Femur (tissue), 1 donor: ENCODE measurements around the gene RARB.

Experiments
- DNase-seq: peaks from one replicate; pipeline ENCODE4 v3.0.0-alpha.2; 2017

The RARB gene

GRCh38 chr3:25510797-25511196 lies 82.7 kb downstream of the RARB start:
- no peak for DNase-seq

GRCh38 chr3:25511972-25512721 lies 84.1 kb downstream of the RARB start:
- DNase-seq: no peak

- no peak for DNase-seq
Measured at GRCh38 chr3:25513642-25514266, 85.7 kb downstream of the RARB start.

GRCh38 chr3:25515171-25515570 lies 87.1 kb downstream of the RARB start:
- DNase-seq: no peak

- DNase-seq: no peak
Measured at GRCh38 chr3:25520926-25521559, 93.0 kb downstream of the RARB start.

GRCh38 chr3:25527336-25527735 lies 99.3 kb downstream of the RARB start:
- no peak for DNase-seq

GRCh38 chr3:25527801-25528200 lies 99.7 kb downstream of the RARB start:
- no peak for DNase-seq

GRCh38 chr3:25531971-25532370 lies 103.9 kb downstream of the RARB start:
- no peak for DNase-seq

- DNase-seq: no peak
Measured at GRCh38 chr3:25532431-25533162, 104.5 kb downstream of the RARB start.

GRCh38 chr3:25533399-25533798 lies 105.3 kb downstream of the RARB start:
- DNase-seq: no peak

GRCh38 chr3:25534007-25534406 lies 105.9 kb downstream of the RARB start:
- no peak for DNase-seq

- peak; percentile 55 for DNase-seq
Measured at GRCh38 chr3:25536521-25537391, 108.7 kb downstream of the RARB start.

- DNase-seq: no peak
Measured at GRCh38 chr3:25537516-25537915, 109.5 kb downstream of the RARB start.

- DNase-seq: no peak
Measured at GRCh38 chr3:25540273-25540672, 112.2 kb downstream of the RARB start.

- no peak for DNase-seq
Measured at GRCh38 chr3:25542492-25543039, 114.5 kb downstream of the RARB start.

- no peak for DNase-seq
Measured at GRCh38 chr3:25547103-25547502, 119.0 kb downstream of the RARB start.

GRCh38 chr3:25547943-25548674 lies 120.0 kb downstream of the RARB start:
- DNase-seq: no peak

GRCh38 chr3:25548836-25549235 lies 120.8 kb downstream of the RARB start:
- no peak for DNase-seq

- no peak for DNase-seq
Measured at GRCh38 chr3:25552251-25552650, 124.2 kb downstream of the RARB start.

GRCh38 chr3:25554376-25554775 lies 126.3 kb downstream of the RARB start:
- no peak for DNase-seq

GRCh38 chr3:25555695-25556437 lies 127.8 kb downstream of the RARB start:
- no peak for DNase-seq
